Measurements from ENCODE around the gene KDSR. TPM values are rescaled to one million over a fixed set of nuclear protein-coding genes. Genes with fewer than 3 reads are reported as not detected.
"Not testable (repeated sequence)": the region's sequence is repeated elsewhere in the genome, so short reads cannot be mapped to it uniquely, and the experiment has no call there.

The KDSR gene
- total RNA-seq, 1 donor from 2014 or later, result 42.3 TPM

- peak; percentile 76 for DNase-seq (ENCODE audit: low read depth)
Measured at GRCh38 chr18:63366213-63367052, 573 bp downstream of the KDSR start.

- DNase-seq (ENCODE audit: low read depth), result no peak
Measured at GRCh38 chr18:63365876-63366212, 1.2 kb downstream of the KDSR start.

- no peak for DNase-seq (ENCODE audit: low read depth)
Measured at GRCh38 chr18:63363951-63364350, 3.1 kb downstream of the KDSR start.

GRCh38 chr18:63363420-63363819 lies 3.6 kb downstream of the KDSR start:
- DNase-seq (ENCODE audit: low read depth), result not testable (repeated sequence)

- DNase-seq (ENCODE audit: low read depth), result peak; percentile 14
Measured at GRCh38 chr18:63356272-63356896, 10.6 kb downstream of the KDSR start.

- no peak for DNase-seq (ENCODE audit: low read depth)
Measured at GRCh38 chr18:63350230-63350629, 16.8 kb downstream of the KDSR start.

- no peak for DNase-seq (ENCODE audit: low read depth)
Measured at GRCh38 chr18:63348508-63349136, 18.4 kb downstream of the KDSR start.

- DNase-seq (ENCODE audit: low read depth), result no peak
Measured at GRCh38 chr18:63346480-63347183, 20.4 kb downstream of the KDSR start.

- DNase-seq (ENCODE audit: low read depth), result peak; percentile 85
Measured at GRCh38 chr18:63346031-63346430, 21.0 kb downstream of the KDSR start.

GRCh38 chr18:63344918-63345317 lies 22.1 kb downstream of the KDSR start:
- no peak for DNase-seq (ENCODE audit: low read depth)

- DNase-seq (ENCODE audit: low read depth), result no peak
Measured at GRCh38 chr18:63344263-63344662, 22.7 kb downstream of the KDSR start.

GRCh38 chr18:63342206-63342605 lies 24.8 kb downstream of the KDSR start:
- peak; percentile 20 for DNase-seq (ENCODE audit: low read depth)

GRCh38 chr18:63339920-63340484 lies 27.0 kb downstream of the KDSR start:
- DNase-seq (ENCODE audit: low read depth), result peak; percentile 52

GRCh38 chr18:63336366-63337099 lies 30.5 kb downstream of the KDSR start:
- peak; percentile 59 for DNase-seq (ENCODE audit: low read depth)

- DNase-seq (ENCODE audit: low read depth), result no peak
Measured at GRCh38 chr18:63331105-63331504, 35.9 kb downstream of the KDSR start.

GRCh38 chr18:63329431-63330145 lies 37.4 kb downstream of the KDSR start:
- no peak for DNase-seq (ENCODE audit: low read depth)

- DNase-seq (ENCODE audit: low read depth), result no peak
Measured at GRCh38 chr18:63326011-63326410, 41.0 kb downstream of the KDSR start.

- DNase-seq (ENCODE audit: low read depth), result no peak
Measured at GRCh38 chr18:63325086-63325686, 41.8 kb downstream of the KDSR start.

- peak; percentile 79 for DNase-seq (ENCODE audit: low read depth)
Measured at GRCh38 chr18:63322908-63323634, 43.9 kb downstream of the KDSR start.

All from myocyte (in vitro differentiated cells).